Dermis microvascular lymphatic vessel endothelial cell (primary cell): ENCODE data around the gene SOX10. TPM values are rescaled to one million over a fixed set of nuclear protein-coding genes. Genes with fewer than 3 reads are reported as not detected.

Experiments used
- DNase-seq, 2 donors: peaks; one replicate each; pipeline versions ENCODE4 v3.0.0 to v3.0.0-alpha.2; 2010; ENCODE audit warnings: low read depth in 2 of 2
- total RNA-seq: library from RNA; depleted of rRNA; stranded (reverse); fragments of >200 nt; gene quantifications from 2 replicates; pipeline ENCODE4 v1.2.1, GENCODE V29; 2014

Gene SOX10
- not detected in 2 replicates for total RNA-seq

GRCh38 chr22:37983860-37984791 is at the start of gene SOX10:
Gene SOX10 (minus strand): TSS chr22:37984555. CDS start chr22:37983784, 771 bp downstream.
- DNase-seq: no peak

- DNase-seq: no peak
These were observed 49.3 kb upstream of the SOX10 start for GRCh38 chr22:38033522-38034277.

- DNase-seq: no peak
These were observed 48.5 kb upstream of the SOX10 start for GRCh38 chr22:38032681-38033521.

- DNase-seq: no peak
These were observed 47.1 kb upstream of the SOX10 start for GRCh38 chr22:38031491-38031890.

GRCh38 chr22:38030311-38031133 is 46.2 kb upstream of the SOX10 start:
- no peak for DNase-seq

- DNase-seq: no peak
These were observed 45.5 kb upstream of the SOX10 start for GRCh38 chr22:38029901-38030300.

- DNase-seq: no peak
These were observed 45.0 kb upstream of the SOX10 start for GRCh38 chr22:38029370-38029769.

- DNase-seq: no peak
These were observed 44.2 kb upstream of the SOX10 start for GRCh38 chr22:38028344-38029130.

- no peak for DNase-seq
These were observed 43.1 kb upstream of the SOX10 start for GRCh38 chr22:38027487-38027886.

GRCh38 chr22:38026130-38027111 is 42.1 kb upstream of the SOX10 start:
- no peak for DNase-seq

- DNase-seq: no peak
These were observed 41.2 kb upstream of the SOX10 start for GRCh38 chr22:38025514-38025913.

GRCh38 chr22:38023045-38023444 is 38.7 kb upstream of the SOX10 start:
- no peak for DNase-seq

GRCh38 chr22:38021206-38021605 is 36.9 kb upstream of the SOX10 start:
- DNase-seq: no peak

- no peak for DNase-seq
These were observed 34.8 kb upstream of the SOX10 start for GRCh38 chr22:38018938-38019827.

GRCh38 chr22:38017939-38018885 is 33.9 kb upstream of the SOX10 start:
- DNase-seq: no peak

- peak in 1 of 2 donors; percentile 53 for DNase-seq
These were observed 33.0 kb upstream of the SOX10 start for GRCh38 chr22:38017272-38017920.
